GM21737 (cell line): ENCODE measurements around the gene PHACTR3.
"Not testable (repeated sequence)": the region's sequence is repeated elsewhere in the genome, so short reads cannot be mapped to it uniquely, and the experiment has no call there.

Experiments
- ATAC-seq: cut with Tn5 transposase; IDR thresholded peaks from one replicate; pipeline ENCODE4 v1.9.1; 2021; ENCODE audit warnings: mild to moderate bottlenecking, moderate library complexity; ENCODE audit not compliant: unreplicated experiment

Gene PHACTR3

GRCh38 chr20:59603781-59604541 is at the start of gene PHACTR3:
Gene PHACTR3 (plus strand): TSS chr20:59604540. CDS start chr20:59605015, 475 bp downstream.
- ATAC-seq: no peak

- ATAC-seq: not testable (repeated sequence)
These were observed 46.4 kb upstream of the PHACTR3 start for GRCh38 chr20:59557733-59558529.

- no peak for ATAC-seq
These were observed 45.1 kb upstream of the PHACTR3 start for GRCh38 chr20:59559024-59559817.

GRCh38 chr20:59559863-59560262 is 44.5 kb upstream of the PHACTR3 start:
- ATAC-seq: no peak

- no peak for ATAC-seq
These were observed 43.6 kb upstream of the PHACTR3 start for GRCh38 chr20:59560588-59561227.

GRCh38 chr20:59561228-59561605 is 43.1 kb upstream of the PHACTR3 start:
- ATAC-seq: no peak

GRCh38 chr20:59561614-59562277 is 42.6 kb upstream of the PHACTR3 start:
- ATAC-seq: no peak

GRCh38 chr20:59564171-59564570 is 40.2 kb upstream of the PHACTR3 start:
- ATAC-seq: no peak

- no peak for ATAC-seq
These were observed 39.4 kb upstream of the PHACTR3 start for GRCh38 chr20:59564943-59565342.

- no peak for ATAC-seq
These were observed 38.4 kb upstream of the PHACTR3 start for GRCh38 chr20:59565768-59566461.

- no peak for ATAC-seq
These were observed 37.5 kb upstream of the PHACTR3 start for GRCh38 chr20:59566631-59567524.

GRCh38 chr20:59567585-59568508 is 36.5 kb upstream of the PHACTR3 start:
- no peak for ATAC-seq

GRCh38 chr20:59568509-59569024 is 35.8 kb upstream of the PHACTR3 start:
- ATAC-seq: no peak

GRCh38 chr20:59569305-59569704 is 35.0 kb upstream of the PHACTR3 start:
- no peak for ATAC-seq

GRCh38 chr20:59571151-59571550 is 33.2 kb upstream of the PHACTR3 start:
- no peak for ATAC-seq

- ATAC-seq: no peak
These were observed 32.6 kb upstream of the PHACTR3 start for GRCh38 chr20:59571551-59572314.

- no peak for ATAC-seq
These were observed 31.8 kb upstream of the PHACTR3 start for GRCh38 chr20:59572515-59572914.
